ENCODE data around the gene IGSF23.
"Not testable (repeated sequence)": the region's sequence is repeated elsewhere in the genome, so short reads cannot be mapped to it uniquely, and the experiment has no call there.

Gene IGSF23

GRCh38 chr19:44587963-44588770 is 25.2 kb upstream of the IGSF23 start:
- no peak for DNase-seq

- no peak for DNase-seq
Observed at GRCh38 chr19:44588771-44589112, 24.6 kb upstream of the IGSF23 start.

GRCh38 chr19:44590245-44591059 is 22.9 kb upstream of the IGSF23 start:
- no peak for DNase-seq

GRCh38 chr19:44591340-44591993 is 21.9 kb upstream of the IGSF23 start:
- DNase-seq: not testable (repeated sequence)

GRCh38 chr19:44592451-44592890 is 20.9 kb upstream of the IGSF23 start:
- no peak for DNase-seq

GRCh38 chr19:44593294-44593693 is 20.1 kb upstream of the IGSF23 start:
- DNase-seq: no peak

GRCh38 chr19:44593866-44594266 is 19.5 kb upstream of the IGSF23 start:
- DNase-seq: not testable (repeated sequence)

GRCh38 chr19:44596428-44597130 is 16.8 kb upstream of the IGSF23 start:
- DNase-seq: no peak

GRCh38 chr19:44597131-44597491 is 16.3 kb upstream of the IGSF23 start:
- no peak for DNase-seq

- DNase-seq: no peak
Observed at GRCh38 chr19:44598355-44598754, 15.0 kb upstream of the IGSF23 start.

GRCh38 chr19:44598880-44599279 is 14.5 kb upstream of the IGSF23 start:
- DNase-seq: no peak

- DNase-seq: no peak
Observed at GRCh38 chr19:44600466-44600865, 12.9 kb upstream of the IGSF23 start.

GRCh38 chr19:44602081-44602480 is 11.3 kb upstream of the IGSF23 start:
- DNase-seq: no peak

GRCh38 chr19:44603201-44603945 is 10.0 kb upstream of the IGSF23 start:
- no peak for DNase-seq

- DNase-seq: no peak
Observed at GRCh38 chr19:44604241-44604640, 9.1 kb upstream of the IGSF23 start.

GRCh38 chr19:44605547-44605946 is 7.8 kb upstream of the IGSF23 start:
- DNase-seq: no peak

- no peak for DNase-seq
Observed at GRCh38 chr19:44607049-44607448, 6.3 kb upstream of the IGSF23 start.

- no peak for DNase-seq
Observed at GRCh38 chr19:44607917-44608316, 5.4 kb upstream of the IGSF23 start.

GRCh38 chr19:44608391-44608821 is 5.0 kb upstream of the IGSF23 start:
- DNase-seq: no peak

- no peak for DNase-seq
Observed at GRCh38 chr19:44609219-44609618, 4.1 kb upstream of the IGSF23 start.

GRCh38 chr19:44610497-44610896 is 2.9 kb upstream of the IGSF23 start:
- not testable (repeated sequence) for DNase-seq

GRCh38 chr19:44611812-44612295 is 1.5 kb upstream of the IGSF23 start:
- no peak for DNase-seq

All from activated naive CD4-positive, alpha-beta T cell treated with anti-CD3 and anti-CD28 coated beads, Interleukin-2, amount 50 U/mL, for 16 hours (primary cell).